ENCODE results near the gene COX20.
"Not testable (repeated sequence)": the region's sequence is repeated elsewhere in the genome, so short reads cannot be mapped to it uniquely, and the experiment has no call there.

- not testable (repeated sequence) for TF ChIP-seq CTCF, POLR2A, EP300 (IDR thresholded peaks at IDR 0.05)
These were observed 2.2 kb upstream of the COX20 start for GRCh38 chr1:244833260-244833659.

Data from ovary (tissue), 3 donors.